G401 (cell line): ENCODE measurements around the gene S100PBP. TPM values are rescaled to one million over a fixed set of nuclear protein-coding genes. Genes with fewer than 3 reads are reported as not detected.
A peak's percentile ranks its signal among the peaks of the same experiment; 100 is the strongest.

Experiments used
- DNase-seq: peaks from one replicate; pipeline ENCODE4 v3.0.0-alpha.2; 2015; ENCODE audit warnings: low spot score
- in situ Hi-C: cut with HindIII; loops from 2 replicates; pipeline ENCODE4 v1.10.0; 2016; ENCODE audit warnings: low sequenced_read_pairs, mixed read lengths
- total RNA-seq: library from RNA; depleted of rRNA; stranded (reverse); fragments of >200 nt; shearing (Covaris generic); gene quantifications from 2 replicates; pipeline ENCODE4 v1.2.3, GENCODE V29; 2014

S100PBP gene
- total RNA-seq, 1 experiment from 2014 or later = 48.3 TPM

DNA sequence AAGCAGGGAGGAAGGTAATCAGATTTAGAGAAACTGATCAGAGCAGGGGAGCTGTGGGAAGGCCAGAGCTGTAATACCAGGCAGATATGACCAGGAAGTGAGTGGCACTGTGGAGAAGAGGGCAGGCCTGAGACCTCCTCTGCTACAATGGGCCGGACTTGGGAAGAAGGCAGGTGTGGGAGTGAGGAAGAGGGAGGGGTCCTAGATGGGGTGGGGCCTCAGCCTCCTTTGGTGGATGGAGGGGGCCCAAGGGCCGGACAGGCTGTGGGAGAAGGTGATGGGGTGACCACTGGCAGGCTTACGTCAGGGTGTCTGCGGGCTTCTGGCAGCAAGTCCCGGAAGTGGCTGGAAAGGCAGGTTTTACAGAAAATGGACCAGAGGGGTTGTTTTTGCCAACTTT, 63.8 kb downstream of the S100PBP start:
- no peak for DNase-seq
- in situ Hi-C loops = no loop called here

- in situ Hi-C loops = no loop called here
- DNase-seq = peak; percentile 95
Observed at GRCh38 chr1:32881871-32882850, 64.7 kb downstream of the S100PBP start.

- in situ Hi-C loops = no loop called here
Observed at GRCh38 chr1:32883338-32884031, 66.0 kb downstream of the S100PBP start.

DNA sequence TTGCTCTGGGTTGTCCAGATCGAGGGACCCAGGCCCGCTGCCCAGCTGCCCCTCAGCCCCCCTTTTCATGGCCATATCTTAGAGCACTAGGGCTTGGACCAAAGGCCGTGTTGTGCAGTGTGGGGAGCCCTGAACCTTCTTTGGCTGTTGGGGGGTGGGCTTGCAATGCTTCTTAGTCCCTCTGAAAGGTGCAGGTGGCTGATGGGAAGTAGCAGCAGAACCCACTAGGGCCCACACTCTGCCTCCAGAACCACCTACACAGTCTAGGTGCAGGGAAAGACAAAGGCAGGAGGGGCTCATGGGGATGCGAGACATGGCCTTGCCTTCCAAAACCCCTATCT, 66.5 kb downstream of the S100PBP start:
- in situ Hi-C loops = no loop called here
- no peak for DNase-seq

More at GRCh38 chr1:32883338-32884031, 66.0 kb downstream of the S100PBP start:
- DNase-seq = no peak

GRCh38 chr1:32884726-32885125, 67.3 kb downstream of the S100PBP start:
- in situ Hi-C loops = no loop called here
- DNase-seq = no peak

GRCh38 chr1:32885676-32886003, 68.2 kb downstream of the S100PBP start:
- in situ Hi-C loops = no loop called here
- no peak for DNase-seq

DNA sequence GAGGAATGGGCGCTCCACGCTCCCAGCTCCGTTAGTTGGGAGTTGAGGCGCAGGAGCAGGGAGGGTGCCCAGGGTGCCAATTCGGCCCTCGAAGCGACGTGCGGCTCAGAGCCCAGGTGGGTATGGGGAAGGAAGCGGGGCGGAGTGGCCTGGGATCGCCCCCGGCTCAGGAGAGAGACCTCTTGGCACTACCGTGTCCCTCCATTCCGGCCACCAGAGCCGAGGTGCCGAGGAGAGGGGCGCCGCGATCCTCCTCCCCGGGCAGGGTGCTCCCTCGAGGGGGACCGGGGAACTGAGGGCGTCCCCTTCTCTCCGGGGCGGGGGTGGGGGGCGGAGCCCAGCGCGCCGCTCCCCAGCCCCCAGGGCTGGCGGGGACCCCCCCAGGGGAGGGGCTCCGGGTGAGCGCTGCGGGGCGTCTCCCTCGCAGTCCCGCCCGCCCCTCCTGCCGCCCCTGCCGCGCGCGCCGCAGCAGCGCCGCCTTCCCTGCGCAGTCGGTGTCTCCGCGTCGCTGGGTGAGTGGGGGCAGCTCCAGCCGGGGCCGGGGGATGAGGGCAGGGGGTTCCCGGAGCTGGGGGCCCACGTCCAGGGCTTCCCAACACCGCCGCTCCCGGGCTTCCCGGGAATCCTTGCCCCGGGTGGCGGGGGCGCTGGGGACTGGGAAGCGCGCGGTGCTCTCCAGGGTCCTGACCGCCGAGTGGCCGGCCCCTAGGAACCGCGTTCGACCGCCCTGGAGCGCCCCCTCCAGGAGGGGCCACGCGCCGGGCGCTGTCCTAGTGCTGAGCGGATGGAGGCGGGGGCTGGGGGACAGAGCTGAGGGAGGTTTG, 68.8 kb downstream of the S100PBP start, which contains the start of gene HPCA:
HPCA (plus strand) TSS at position 488 of the 824 bp plus-strand sequence. CDS start 2,408 bp downstream, outside the sequence.
- no peak for DNase-seq
- in situ Hi-C loops = no loop called here

GRCh38 chr1:32886828-32887414, 69.5 kb downstream of the S100PBP start:
- DNase-seq = peak; percentile 62
- in situ Hi-C loops = no loop called here

GRCh38 chr1:32887623-32888022, 70.2 kb downstream of the S100PBP start:
- in situ Hi-C loops = no loop called here
- no peak for DNase-seq

DNA sequence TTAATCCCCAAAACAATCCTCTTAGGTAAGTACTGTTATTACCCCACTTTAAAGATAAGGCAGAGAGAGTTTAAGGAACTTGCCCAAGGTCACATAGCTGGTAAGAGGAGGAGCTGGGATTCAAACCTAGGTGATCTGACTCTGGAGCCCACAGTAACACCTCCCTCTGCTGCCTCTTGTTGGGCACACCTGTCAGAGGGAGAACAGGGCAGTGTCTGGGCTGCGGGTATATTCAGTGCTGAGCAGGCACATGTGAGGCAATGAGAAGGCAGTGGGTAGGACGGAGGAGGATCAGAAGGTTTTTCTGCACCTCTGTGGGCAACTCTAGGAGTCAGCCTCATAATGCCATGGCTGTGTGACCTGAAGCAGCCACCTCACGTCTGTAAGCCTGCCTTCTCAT, 70.7 kb downstream of the S100PBP start:
- no peak for DNase-seq
- in situ Hi-C loops = no loop called here

DNA sequence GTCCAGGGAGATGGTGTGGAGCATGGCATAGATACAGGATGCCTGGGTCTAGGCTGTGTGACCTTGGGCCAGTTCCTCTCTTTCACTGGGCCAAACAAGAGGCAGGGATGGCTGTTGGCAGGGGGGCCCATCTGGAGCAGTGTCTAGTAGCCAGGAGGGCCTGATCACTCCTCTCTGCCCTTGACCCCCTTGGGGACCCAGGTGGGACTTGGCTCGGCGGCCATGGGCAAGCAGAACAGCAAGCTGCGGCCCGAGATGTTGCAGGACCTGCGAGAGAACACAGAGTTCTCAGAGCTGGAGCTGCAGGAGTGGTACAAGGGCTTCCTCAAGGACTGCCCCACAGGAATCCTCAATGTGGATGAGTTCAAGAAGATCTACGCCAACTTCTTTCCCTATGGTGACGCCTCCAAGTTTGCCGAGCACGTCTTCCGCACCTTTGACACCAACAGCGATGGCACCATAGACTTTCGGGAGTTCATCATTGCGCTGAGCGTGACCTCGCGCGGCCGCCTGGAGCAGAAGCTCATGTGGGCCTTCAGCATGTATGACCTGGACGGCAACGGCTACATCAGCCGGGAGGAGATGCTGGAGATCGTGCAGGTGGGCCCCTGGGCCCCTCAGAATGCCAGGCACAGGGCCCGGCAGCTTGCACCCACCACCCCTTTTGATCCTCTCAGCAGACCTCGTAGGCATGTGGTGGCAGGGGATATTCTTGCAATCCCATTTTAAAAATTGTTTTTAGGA, 71.4 kb downstream of the S100PBP start:
- in situ Hi-C loops = no loop called here
- no peak for DNase-seq

GRCh38 chr1:32889731-32890278, 72.4 kb downstream of the S100PBP start:
- no peak for DNase-seq
- in situ Hi-C loops = no loop called here

DNA sequence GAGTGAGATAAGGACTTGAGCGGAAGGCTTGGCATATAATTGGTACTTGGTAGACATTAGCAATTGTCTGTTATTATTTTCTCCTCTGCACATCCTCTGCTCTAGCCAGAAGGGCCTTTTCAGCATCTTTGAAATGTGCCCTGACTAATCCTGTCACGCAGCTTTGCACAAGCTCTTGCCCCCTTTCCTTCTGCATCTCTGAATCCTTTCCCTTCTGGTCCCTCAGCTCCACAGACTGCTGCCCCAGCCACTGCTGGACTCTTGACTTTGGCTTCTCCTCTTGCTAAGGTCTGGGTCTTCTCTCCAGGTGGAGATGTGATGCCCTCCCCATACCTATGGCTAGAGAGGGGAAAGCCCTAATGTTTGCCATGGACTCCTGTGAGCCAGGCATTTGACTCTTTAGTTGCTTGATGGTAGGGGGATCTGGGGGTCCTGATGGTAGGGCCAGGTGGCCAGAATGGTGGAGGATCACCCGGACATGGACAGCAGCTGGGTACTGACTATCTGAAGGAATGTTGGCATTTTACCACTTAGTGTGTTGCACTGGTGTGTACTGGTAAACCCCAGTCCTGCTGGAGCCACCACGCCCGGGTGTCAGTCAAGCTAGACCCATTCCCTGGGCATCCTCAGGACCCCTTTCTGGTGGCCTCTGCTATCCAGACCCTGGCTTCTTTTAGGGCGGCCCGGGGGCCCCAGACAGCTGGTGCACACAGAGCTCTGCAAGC, 73.2 kb downstream of the S100PBP start:
- no peak for DNase-seq
- in situ Hi-C loops = no loop called here

DNA sequence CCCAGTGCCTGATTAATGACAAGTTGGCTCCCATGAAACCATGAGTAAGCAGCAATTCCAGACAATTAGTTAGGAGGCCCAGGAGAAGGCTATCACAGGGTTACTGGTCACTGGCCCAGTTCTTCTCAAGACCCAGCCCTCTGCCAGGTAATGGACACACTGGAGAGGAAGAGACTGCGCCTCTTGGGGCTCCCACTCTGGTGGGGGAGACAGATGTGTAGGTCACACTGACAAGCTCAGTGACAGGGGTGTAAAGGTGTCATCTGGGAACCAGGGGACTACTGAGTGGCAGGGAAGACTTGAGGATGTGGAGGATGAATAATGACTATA, 73.8 kb downstream of the S100PBP start:
- DNase-seq = no peak
- in situ Hi-C loops = no loop called here

- in situ Hi-C loops = no loop called here
Observed at GRCh38 chr1:32891630-32892029, 74.2 kb downstream of the S100PBP start.

GRCh38 chr1:32892368-32893197, 75.1 kb downstream of the S100PBP start:
- in situ Hi-C loops = no loop called here
- DNase-seq = peak; percentile 72

More at GRCh38 chr1:32891630-32892029, 74.2 kb downstream of the S100PBP start:
- no peak for DNase-seq
